GM19468 (cell line): ENCODE data around the gene CYB561A3.

Experiments
- ATAC-seq: cut with Tn5 transposase; IDR thresholded peaks from one replicate; pipeline ENCODE4 v1.9.1; 2021; ENCODE audit warnings: mild to moderate bottlenecking, moderate library complexity, moderate number of reproducible peaks; ENCODE audit not compliant: unreplicated experiment; ENCODE audit errors: extremely low read depth

The CYB561A3 gene

DNA sequence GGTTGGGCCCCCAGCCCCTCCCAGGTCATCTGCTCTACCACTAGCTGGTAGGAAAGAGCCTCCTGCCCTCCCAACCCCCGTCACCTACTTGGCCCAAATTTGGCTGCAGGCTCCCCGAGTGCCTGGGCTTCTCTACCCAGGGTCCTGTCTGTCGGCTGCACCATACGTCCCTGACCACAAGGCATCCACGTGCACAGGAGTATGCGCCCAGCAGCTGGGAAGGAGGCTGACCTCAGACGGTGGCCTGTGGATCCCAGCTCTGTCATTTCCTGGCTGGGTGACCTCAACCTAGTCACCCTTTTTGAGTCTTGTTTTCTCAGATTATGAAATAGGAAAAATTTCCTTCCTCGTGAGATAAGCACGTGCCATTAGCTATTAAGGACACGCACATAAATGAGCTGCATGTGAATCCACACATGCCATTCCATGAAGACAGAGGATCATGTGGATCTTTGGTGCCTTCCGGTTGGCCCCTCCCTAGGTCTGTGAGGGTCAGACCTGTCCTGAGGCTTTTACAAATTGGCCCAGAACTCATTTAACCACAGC lies 13.7 kb downstream of the CYB561A3 start:
- ATAC-seq = no peak

DNA sequence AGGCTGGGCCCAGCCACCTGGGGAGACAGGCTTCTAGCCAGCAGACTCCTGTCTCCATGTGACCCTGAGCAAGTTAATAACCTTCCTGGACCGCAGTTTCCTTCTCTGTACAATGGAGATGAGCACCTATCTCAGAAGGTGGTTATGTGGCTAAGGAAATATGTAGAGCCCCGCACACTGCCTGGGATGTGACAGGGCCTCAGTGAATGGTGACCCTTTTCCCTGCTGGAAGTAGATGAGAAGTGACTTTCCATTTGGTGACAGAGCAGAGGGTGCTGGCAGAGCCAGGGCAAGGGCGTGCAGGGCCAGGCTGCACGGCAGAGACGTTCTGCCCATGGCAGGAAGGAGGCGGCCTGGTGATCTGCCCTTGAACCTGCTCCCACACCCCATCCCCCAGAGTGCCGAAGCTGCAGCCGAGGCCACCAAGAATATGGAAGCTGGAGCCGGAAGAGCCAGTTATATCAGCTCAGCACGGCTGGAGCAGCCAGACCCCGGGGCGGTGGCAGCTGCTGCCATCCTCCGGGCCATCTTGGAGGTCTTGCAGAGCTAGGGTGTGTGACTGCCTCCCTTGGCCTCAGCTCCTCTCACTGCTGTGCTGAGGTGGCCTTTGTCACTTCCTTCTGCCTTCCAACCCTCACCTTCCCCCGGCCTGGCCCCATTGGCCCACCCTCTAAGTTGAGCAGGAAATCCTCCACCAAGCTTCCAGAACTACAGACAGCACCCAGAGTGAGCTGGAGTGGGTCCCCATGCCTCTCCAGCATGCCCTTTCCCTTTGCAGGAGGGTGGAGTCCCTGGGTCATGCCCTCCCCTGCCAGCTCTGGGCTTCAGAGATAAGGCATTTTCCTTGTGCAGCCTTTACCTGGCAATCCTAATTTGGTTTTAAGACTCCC lies 15.5 kb downstream of the CYB561A3 start:
- ATAC-seq = no peak

DNA sequence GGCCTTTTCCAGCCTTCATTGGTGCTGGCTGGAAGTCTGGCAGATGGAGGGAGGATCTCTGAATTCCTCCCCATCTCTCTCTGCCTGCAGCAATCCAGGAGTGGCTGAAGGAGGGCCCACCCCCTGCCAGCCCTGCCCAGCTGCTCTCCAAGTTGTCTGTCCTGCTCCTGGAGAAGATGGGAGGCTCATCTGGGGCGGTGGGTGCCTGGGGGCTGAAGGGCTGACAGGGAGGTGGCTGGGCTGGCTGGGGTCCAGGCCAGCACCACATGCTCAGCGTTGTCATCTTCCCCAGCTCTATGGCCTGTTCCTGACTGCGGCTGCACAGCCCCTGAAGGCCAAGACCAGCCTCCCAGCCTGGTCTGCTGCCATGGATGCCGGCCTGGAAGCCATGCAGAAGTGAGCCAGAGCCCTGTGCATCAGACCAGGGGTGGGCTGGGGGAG lies 16.5 kb downstream of the CYB561A3 start:
- no peak for ATAC-seq

DNA sequence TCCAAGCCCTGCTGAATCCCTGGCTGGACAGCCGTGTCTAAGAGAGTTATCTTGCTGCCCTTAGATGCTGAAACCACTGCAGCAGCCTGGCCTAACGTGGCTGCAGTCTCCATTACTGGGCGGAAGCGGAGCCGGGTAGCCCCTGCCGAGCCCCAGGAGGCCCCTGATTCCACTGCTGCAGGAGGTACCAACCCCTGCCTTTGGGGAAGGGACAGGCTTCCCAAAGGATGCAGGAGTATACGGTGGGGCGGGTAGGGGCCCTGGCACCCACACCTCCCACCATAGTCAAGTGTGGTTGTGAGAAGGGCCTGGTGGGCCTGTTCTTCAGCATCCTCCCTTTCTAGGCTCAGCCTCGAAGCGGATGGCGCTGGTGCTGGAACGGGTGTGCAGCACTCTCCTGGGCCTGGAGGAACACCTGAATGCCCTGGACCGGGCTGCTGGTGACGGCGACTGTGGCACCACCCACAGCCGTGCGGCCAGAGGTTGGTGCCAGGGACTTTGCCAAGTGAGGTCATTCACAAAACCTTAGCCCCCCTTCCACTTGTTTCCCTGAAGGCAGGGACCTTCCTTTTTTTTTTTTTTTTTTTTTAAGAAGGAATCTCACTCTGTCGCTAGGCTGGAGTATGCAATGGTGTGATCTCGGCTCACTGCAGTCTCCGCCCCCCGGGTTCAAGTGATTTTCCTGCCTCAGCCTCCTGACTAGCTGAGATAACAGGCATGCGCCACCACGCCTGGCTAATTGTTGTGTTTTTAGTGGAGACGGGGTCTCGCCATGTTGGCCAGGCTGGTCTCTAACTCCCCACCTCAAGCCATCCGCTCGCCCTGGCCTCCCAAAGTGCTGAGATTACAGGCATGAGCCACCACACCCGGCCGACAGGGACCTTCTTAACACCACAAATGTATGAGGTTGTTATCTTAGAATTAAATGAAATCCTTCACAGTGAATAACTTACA lies 17.6 kb downstream of the CYB561A3 start:
- no peak for ATAC-seq

DNA sequence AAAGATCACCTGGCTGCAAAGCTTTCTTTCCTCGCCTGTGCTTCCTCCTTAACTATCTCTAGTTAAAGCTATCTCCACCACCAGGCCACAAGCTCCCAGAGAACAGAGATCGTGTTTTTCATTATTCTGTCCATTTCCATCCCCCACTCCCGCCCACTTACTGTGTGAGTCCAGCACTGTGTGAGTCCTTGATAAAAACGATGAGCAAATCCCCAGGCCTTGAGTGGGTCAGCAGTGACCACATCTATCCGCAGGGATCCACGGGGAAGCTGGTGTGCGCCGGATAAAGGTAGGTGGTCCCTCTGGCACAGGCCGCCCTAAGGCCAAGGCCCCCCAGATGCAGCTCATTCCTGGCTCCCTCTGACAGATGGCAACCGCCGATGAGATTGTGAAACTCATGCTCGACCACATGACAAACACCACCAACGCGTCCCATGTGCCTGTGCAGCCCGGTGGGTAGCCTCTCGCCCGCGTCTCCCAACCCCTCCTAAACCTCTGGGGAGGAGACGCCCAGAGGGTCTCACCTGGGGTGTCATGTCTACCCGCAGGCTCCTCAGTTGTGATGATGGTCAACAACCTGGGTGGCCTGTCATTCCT lies 19.4 kb downstream of the CYB561A3 start:
- no peak for ATAC-seq

DNA sequence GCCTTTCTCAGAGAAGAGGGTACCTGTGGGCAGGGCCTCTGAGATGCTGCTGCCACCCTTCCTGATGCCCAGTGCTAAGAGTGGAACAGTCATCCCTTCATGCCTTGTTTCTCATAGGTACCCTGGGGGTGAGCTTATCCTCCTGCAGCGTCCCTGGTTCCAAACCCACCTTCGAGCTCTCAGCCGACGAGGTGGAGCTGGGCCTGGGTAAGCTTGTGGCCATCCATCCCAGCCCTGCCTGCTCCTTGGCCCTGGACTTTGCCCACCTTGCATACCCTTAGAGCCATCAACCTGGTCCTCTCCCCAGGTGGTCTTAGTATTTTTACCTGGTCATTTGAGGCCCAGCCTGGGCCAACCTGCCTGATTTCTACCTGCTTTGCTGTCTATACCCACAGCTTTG lies 20.0 kb downstream of the CYB561A3 start:
- ATAC-seq = no peak

DNA sequence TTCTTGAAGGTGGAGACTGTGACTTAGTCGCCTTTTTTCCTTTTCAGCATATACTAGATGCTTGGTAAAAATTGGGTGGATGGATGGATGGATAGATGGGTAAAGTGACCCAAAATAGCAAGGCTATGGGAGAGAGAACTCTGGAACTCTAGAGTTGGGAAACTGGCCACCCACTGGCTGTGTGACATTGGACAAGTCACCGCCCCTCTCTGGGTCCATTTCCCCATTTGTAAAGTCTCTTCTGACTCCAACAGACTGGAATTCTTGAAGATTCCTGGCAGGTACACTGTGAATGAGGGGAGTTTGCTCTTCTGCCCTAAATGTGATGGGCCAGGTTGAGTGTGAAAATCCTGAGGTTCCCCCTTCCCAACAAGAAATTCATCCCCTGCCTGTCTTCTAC lies 20.7 kb downstream of the CYB561A3 start:
- ATAC-seq = no peak

DNA sequence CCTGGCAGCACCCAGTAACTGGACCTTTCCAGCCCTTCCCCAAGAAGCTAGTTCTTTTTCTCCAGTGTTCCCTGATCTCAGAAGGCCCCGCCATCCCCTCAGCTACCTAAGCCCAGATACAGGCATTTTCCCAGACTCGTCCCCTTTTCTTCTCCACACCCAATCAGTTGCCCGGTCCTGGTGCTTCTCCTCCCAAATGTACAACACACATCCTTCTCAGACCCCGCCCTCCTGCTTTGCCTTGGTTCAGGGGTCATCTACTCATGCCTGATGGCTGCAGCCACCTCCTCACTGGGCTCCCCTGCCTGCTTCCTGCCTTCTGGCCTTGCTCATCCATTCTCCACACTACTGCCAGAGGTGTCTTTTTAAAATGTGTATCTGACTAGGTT lies 22.2 kb downstream of the CYB561A3 start:
- ATAC-seq = no peak

DNA sequence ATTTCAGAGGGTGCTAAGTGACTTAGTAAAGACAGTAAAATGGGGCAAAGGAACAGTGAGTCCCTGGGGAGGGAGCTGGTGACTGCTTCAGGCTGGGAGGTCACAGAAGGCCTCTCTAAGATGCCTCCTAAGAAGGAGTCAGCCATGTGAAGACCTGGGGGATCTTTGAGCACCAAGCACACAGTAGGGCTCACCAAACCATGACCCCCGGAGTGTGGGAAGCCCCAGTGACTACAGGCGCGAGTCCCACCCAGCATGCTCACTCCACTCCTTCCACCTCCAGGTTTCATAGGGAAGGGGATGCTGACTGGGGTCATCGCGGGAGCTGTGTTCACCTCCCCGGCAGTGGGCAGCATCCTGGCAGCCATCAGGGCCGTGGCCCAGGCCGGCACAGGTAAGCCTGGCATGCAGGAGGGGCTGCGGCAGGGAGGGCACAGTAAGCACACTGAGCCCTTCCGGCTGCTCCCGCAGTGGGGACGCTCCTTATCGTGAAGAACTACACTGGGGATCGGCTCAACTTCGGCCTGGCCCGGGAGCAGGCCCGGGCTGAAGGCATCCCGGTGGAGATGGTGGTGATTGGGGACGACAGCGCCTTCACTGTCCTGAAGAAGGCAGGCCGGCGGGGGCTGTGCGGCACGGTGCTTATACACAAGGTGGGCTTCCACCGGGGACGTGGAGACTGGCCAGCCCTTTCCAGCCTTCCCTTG lies 22.7 kb downstream of the CYB561A3 start:
- no peak for ATAC-seq

DNA sequence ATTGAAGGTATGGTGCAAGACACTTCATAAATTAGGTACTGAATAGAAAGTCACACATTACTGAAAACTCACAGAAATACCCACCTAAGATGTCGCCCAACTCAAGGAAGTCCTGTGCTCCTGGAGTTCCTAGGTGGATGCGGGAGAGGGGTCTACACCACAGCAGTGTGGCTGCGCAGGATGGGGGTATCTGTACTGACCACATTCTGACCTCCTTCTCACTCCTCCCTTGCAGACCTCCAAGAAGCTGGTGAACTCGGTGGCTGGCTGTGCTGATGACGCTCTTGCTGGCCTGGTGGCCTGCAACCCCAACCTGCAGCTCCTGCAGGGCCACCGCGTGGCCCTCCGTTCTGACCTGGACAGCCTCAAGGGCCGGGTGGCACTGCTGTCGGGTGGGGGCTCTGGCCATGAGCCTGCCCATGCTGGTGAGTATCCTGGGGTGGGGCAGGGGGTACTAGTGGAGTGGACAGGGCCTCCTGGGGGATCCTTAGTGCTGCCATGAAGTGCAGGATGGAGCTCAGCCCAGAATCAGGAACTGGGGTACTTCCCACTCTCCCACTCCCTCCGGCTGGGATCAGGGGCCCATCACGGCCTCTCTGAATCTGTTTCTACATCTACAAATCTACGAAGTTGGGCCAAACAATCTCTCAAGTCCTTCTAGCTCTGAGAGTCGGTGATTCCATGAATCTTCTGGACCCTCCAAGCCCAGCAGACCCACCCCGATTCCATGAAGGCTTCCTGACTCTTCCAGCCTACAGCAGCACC lies 23.8 kb downstream of the CYB561A3 start:
- no peak for ATAC-seq

DNA sequence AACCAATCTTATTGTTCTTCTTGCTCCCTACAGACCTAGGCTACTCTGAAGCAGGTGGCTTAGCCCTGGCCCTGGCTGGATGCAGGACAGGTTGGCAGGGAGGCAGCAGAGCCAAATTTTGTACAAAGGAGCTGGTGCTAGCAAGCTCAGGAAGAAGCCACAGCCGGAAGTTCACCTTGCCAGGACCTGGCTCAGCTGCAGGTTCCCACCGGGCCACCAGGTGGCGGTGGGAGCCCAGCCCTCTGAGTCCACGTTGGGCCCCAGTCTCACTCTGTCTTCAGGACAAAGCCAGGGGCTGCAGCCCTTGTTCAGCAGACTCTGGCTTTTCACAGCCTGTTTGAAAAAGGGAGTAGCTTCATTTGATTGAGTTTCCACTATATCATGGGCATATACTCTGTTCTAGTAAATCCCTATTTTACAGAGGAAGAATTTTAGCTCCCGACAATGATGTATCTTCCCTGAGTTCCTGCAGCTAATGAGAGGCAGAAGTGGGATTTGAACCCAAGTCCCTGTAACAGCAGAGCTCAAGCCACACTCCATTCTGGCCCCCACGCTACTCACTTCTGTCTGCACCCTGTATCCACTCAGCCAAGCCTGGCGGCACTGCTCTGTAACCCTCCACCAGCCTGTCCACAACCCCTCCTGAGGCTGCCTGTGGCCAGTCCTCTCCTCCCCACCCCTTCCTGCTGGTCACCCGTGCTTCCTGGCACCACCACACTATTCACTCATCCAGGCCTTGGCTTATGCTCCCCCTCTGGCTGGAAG lies 25.3 kb downstream of the CYB561A3 start:
- ATAC-seq = peak; percentile 46

DNA sequence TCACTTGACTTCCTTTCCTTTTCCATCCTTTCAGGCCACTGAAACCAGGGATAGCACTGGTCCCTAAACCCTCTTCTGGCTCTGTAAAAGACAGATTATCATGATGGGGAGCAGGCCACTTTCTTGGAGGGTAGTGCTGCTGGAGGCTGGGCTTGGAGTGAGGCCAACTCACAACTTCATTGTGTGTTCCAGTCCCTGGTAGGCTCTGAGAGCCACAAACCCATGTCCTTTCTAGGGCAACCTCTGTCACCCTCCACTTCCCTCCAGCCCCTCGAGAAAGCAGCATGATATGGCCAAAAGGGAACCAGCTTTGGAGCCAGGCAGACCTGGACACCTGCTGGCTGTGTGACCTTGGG lies 26.3 kb downstream of the CYB561A3 start:
- no peak for ATAC-seq

DNA sequence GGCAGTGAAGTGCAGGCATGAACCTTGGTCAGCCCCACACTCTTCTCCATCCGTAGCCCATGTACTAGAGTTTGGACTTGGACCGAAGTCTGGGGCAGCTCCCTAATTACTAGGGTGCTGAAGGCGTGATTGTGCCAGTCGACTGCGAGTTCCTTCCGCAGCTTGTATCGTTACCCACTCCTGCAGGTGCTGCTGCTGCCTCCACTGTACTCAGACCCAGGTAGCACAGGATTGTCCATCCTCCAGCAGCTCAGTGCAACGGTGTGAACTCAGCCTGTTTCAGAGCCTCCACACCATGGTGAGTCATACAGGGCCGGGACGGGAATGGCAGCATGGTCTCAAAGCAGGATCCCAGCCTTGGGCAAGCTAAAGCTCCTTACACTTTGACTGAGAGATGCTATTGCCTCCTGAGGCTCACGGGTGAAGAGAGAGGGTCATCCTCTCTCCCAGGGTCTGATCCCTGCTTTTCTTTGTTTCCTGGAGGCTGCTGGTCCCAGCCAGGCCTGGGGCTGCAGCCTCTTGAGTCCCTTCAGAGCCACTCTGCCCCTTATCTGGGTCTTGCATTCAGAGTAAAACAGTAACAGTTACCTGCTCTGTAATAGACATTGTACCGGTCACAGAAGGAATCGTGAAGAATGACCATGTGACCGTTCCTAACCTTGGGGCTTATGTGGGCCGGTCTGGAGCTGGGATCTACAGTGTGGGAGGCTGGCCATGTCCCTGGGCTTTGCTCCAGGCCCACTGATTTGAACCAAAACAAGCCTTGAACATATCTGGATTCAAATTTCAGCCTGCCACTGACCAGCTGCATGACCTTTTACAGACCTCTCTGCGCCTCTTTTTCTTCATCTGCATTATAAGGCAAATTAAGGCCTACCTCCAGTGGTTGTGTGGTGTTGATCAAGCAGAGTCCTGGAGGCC lies 27.0 kb downstream of the CYB561A3 start:
- ATAC-seq = no peak

DNA sequence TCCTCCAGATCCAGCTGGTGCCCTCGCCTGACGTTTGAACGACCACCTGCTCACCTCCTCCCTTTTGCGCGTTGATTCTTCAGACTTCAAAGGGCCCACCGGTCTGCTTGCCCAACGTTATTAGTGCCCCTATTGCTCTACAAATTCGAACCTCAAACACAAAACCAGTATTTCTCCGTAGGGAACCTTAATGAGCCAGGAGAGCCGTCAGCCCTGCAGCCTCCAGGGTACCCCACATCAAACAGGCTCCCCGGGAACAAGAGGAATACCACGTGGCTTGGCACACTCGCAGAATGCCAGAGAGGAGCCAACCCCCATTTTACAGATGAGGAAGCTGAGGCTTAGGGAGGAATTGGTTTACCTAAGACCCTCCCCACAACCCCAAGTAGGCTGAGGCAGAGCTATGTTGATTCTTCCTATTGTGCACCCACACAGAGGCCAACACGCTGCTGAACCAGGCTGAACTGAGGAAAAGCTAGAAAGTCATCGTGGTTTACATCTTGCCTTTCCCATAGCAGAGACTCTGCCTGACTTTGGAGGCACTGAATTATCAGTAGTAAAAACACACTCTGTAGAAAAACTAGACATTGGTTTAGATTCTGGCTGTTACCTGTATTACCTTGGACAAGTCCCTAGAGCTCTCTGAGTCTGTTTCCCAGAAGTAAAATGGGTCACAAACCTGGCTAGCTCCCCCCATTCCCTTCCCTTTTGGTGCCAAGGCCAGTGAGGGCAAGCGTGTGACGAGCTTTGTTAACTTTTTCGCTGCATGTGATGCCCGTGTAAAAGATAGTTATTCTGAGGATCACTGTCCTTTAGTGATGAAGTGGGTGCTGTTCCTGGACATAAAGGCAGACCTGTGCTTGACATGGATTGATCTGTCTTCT lies 27.9 kb downstream of the CYB561A3 start:
- ATAC-seq = no peak

DNA sequence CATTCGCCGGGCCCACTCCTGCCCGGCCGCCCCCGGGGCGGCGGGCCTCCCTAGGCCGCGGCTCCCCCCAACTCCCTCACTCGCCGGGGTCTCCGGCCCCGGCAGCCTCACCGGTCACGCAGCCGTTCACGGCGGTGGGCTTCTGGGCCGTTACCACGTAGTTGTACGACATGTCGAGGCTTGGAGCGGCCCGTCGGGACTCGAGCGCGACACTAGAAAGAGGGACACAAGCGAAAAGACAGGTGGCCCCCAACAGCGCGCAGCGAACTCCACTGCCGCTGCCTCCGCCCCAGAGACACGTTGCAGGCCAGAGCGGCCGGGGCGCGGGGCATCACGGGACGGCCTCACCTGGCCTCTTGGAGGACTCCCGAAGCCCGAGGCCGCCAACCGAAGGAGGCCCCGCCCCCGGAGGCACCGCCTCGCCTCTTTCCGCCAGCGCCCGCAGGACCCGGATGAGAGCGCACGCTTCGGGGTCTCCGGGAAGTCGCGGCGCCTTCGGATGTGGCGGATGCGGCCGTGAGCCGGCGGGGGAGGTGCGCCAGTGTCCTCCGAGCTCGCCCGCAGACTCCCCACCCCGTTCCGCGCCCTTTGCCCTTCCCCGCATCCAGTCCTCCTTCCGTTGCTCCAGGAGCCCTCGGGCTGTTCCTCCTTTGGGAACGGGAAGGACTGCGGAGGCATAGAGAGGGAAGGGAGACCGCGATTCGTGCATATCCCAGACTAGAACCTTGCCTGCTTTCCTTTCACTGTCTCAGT lies 28.7 kb downstream of the CYB561A3 start, which contains the start of the genes DDB1 and TKFC:
DDB1 (minus strand) TSS at position 309 of the 753 bp plus-strand sequence; CDS start at position 172, 137 bp downstream.
TKFC (plus strand) TSS at position 432 of the 753 bp plus-strand sequence. CDS start 1,501 bp downstream, outside the sequence.
- peak; percentile 82 for ATAC-seq
